Spleen (tissue), 7 donors: Measurements from ENCODE around the gene MTMR3.

Experiments
- CTCF ChIP-seq, 11 experiments: fragments of 200-600 bp in 7 of 11; fragments of 450-650 bp in 4 of 11; sonication (generic) in 4 of 11; IDR thresholded peaks in 8 of 11; conservative IDR thresholded peaks in 3 of 11; 1 replicate in 7 of 11; 2 replicates in 4 of 11; pipeline versions ENCODE4 v1.4.0 to v1.8.0; 2016 to 2021; ENCODE audit warnings: antibody characterized with exemption in 11 of 11, inconsistent platforms in 4 of 11, mild to moderate bottlenecking in 1 of 11
- POLR2A ChIP-seq, 3 donors: fragments of 450-650 bp; IDR thresholded peaks; one replicate each; pipeline ENCODE4 v1.5.1; 2017; ENCODE audit warnings: antibody characterized with exemption in 3 of 3, mild to moderate bottlenecking in 1 of 3
- POLR2AphosphoS5 ChIP-seq, 3 donors: sonication (generic); formaldehyde crosslinking; IDR thresholded peaks; one replicate each; pipeline ENCODE4 v1.5.1; 2017; ENCODE audit warnings: antibody characterized with exemption in 3 of 3
- donor health status: DM: no; HTN: no; CAD: no; lungs with moderate emphysema.
- donor health status: DM: no; HTN: no; CAD: no.
- donor health status: DM: no; HTN: no; CAD: no.

GRCh38 chr22:29882716-29883044 is 294 bp upstream of the MTMR3 start:
- TF ChIP-seq POLR2AphosphoS5 (IDR thresholded peaks at IDR 0.05) (no peak), CTCF (IDR thresholded peaks at IDR 0.05 in 8 of 11, conservative IDR thresholded peaks at IDR 0.05 in 3 of 11) (no peak), POLR2A (IDR thresholded peaks at IDR 0.05) (no peak)
